HepG2 (cell line): ENCODE results near the gene ALPK3. TPM values are rescaled to one million over a fixed set of nuclear protein-coding genes. Genes with fewer than 3 reads are reported as not detected.

Experiments used
- ATAC-seq: fragments of 200-7000 bp; cut with Tn5 transposase; 3 replicates; pipeline ENCODE4 v1.9.1; 2020; ENCODE audit warnings: mild to moderate bottlenecking, moderate library complexity
- BruUV-seq: library from RNA; stranded (reverse); fragments of 400-500 nt; replicated peaks from 2 replicates; lab custom pipeline; 2021; lab: Mats Ljungman, UMichigan
- CTCF ChIA-PET: fragments of 300-600 bp; formaldehyde crosslinking; extraction: SDS; loops from one replicate; lab custom pipeline; 2021; ENCODE audit warnings: low total read pairs, inconsistent platforms, low intra/inter-chr PET ratio; lab: Yijun Ruan, JAX
- POLR2A ChIA-PET: fragments of 350-600 bp; sonication (Branson Sonifier 250); formaldehyde crosslinking; loops from one replicate; lab custom pipeline; 2020; ENCODE audit warnings: antibody characterized with exemption, inconsistent platforms; lab: Yijun Ruan, JAX
- DNase-seq: peaks from one replicate; pipeline ENCODE4 v3.0.0-alpha.2; 2015; ENCODE audit warnings: low spot score
- FAIRE-seq: peaks from 3 replicates; lab custom pipeline; 2011; peaks lifted over from hg19 to GRCh38; lab: Jason Lieb, UNC
- H2AFZ ChIP-seq: one replicate; pipeline ENCODE4 v1.6.1; 2011; ENCODE audit warnings: low read length, inconsistent platforms
- H3K27ac ChIP-seq: fragments of 300-600 bp; 3 replicates; pipeline ENCODE4 v1.8.0; 2011; ENCODE audit warnings: mixed run types, mild to moderate bottlenecking, mixed read lengths, low read length, inconsistent platforms; ENCODE audit not compliant: insufficient read depth; ENCODE audit errors: extremely low read length
- H3K27me3 ChIP-seq, 2 experiments: fragments of 200-600 bp in 1 of 2; 2 replicates in 1 of 2; 3 replicates in 1 of 2; pipeline versions ENCODE4 v1.6.0 to v1.8.0; 2011; ENCODE audit warnings: low read length in 2 of 2, mild to moderate bottlenecking in 2 of 2, moderate library complexity in 2 of 2, inconsistent platforms in 1 of 2; ENCODE audit not compliant: insufficient read depth in 2 of 2, control insufficient read depth in 1 of 2
- H3K36me3 ChIP-seq, 2 experiments: fragments of 200-600 bp in 1 of 2; replicated peaks in 1 of 2; 2 replicates in 1 of 2; 3 replicates in 1 of 2; pipeline versions ENCODE4 v1.5.1 to v1.8.0; 2011; ENCODE audit warnings: low read length in 2 of 2, inconsistent platforms in 1 of 2; ENCODE audit not compliant: insufficient read depth in 2 of 2, control insufficient read depth in 1 of 2
- H3K4me1 ChIP-seq: 2 replicates; pipeline ENCODE4 v1.5.1; 2012; ENCODE audit warnings: low read length, inconsistent platforms; ENCODE audit not compliant: insufficient read depth
- H3K4me2 ChIP-seq: 2 replicates; pipeline ENCODE4 v1.6.0; 2011; ENCODE audit warnings: low read depth, low read length, inconsistent platforms
- H3K4me3 ChIP-seq, 3 experiments: fragments of 200-600 bp in 1 of 3; sonication (generic), shearing (Covaris generic) in 1 of 3; replicated peaks in 1 of 3; 2 replicates each; pipeline ENCODE4 v1.5.1; 2011 to 2016; ENCODE audit warnings: low read length in 3 of 3, inconsistent platforms in 2 of 3, low read depth in 2 of 3, mild to moderate bottlenecking in 2 of 3, control low read depth in 1 of 3, mixed read lengths in 1 of 3; ENCODE audit not compliant: insufficient read depth in 1 of 3
- H3K79me2 ChIP-seq: one replicate; pipeline ENCODE4 v1.6.1; 2011; ENCODE audit warnings: low read length, inconsistent platforms; ENCODE audit not compliant: insufficient read depth
- H3K9ac ChIP-seq: 2 replicates; pipeline ENCODE4 v1.6.0; 2011; ENCODE audit warnings: mild to moderate bottlenecking, low read depth, low read length, inconsistent platforms; ENCODE audit not compliant: insufficient read depth
- H3K9me3 ChIP-seq: 2 replicates; pipeline ENCODE4 v1.5.1; 2012; ENCODE audit warnings: mild to moderate bottlenecking, low read length
- H4K20me1 ChIP-seq: 2 replicates; pipeline ENCODE4 v1.6.0; 2011; ENCODE audit warnings: inconsistent platforms, mild to moderate bottlenecking, low read length, moderate library complexity; ENCODE audit not compliant: insufficient read depth
- DMAP1 ChIP-seq: IDR thresholded peaks from 2 replicates; pipeline ENCODE4 v1.6.1; 2016
- PHF21A ChIP-seq: sonication (generic); formaldehyde crosslinking; IDR thresholded peaks from 2 replicates; pipeline ENCODE4 v1.5.0; 2020; ENCODE audit warnings: mild to moderate bottlenecking, missing genetic modification reagents
- SKI ChIP-seq: fragments of 450-650 bp; IDR thresholded peaks from one replicate; pipeline ENCODE4 v1.6.1; 2018; ENCODE audit warnings: mild to moderate bottlenecking; ENCODE audit not compliant: partially characterized antibody
- SYNCRIP ChIP-seq: fragments of 200-400 bp; formaldehyde crosslinking; IDR thresholded peaks from 2 replicates; pipeline ENCODE4 v1.6.1; 2018; ENCODE audit warnings: mild to moderate bottlenecking, low read depth, low read length; ENCODE audit not compliant: insufficient read depth
- ZNF737 ChIP-seq: sonication (generic); formaldehyde crosslinking; IDR thresholded peaks from 2 replicates; pipeline ENCODE4 v1.5.0; 2020; ENCODE audit warnings: missing genetic modification reagents, mild to moderate bottlenecking, borderline replicate concordance
- WGBS: methylation state at CpG from one replicate; pipeline ENCODE4 v1.1.6; 2017; ENCODE audit warnings: low lambda C conversion rate; 5-methylcytosine and 5-hydroxymethylcytosine counted together
- in situ Hi-C: cut with HindIII; loops from 2 replicates; pipeline ENCODE4 v1.10.0; 2017; ENCODE audit warnings: low pct_unique_long_range_greater_than_20kb; ENCODE audit not compliant: extremely low pct_ligation_motif_present
- intact Hi-C: fragments of 100-400 bp; cut with micrococcal nuclease; formaldehyde crosslinking; loops from one replicate; pipeline ENCODE4 v1.10.0; 2022; ENCODE audit not compliant: unreplicated experiment
- polyA plus RNA-seq, 8 experiments: library from polyadenylated mRNA; depleted of rRNA in 3 of 8; stranded (reverse) in 7 of 8; unstranded in 1 of 8; fragments of >200 nt; fragmentation: Illumina TruSeq in 4 of 8; extraction: Trizol in 4 of 8; gene quantifications; 2 replicates each; pipeline versions ENCODE4 v1.2.1 to v1.2.3, GENCODE V29; 2011 to 2016; ENCODE audit warnings: low read depth in 4 of 8, missing spikeins in 1 of 8, mixed read lengths in 1 of 8; ENCODE audit not compliant: insufficient read depth in 1 of 8
- total RNA-seq, 5 experiments: library from RNA; depleted of rRNA; stranded (reverse); fragments of >200 nt; fragmentation: Illumina TruSeq; extraction: Trizol; gene quantifications; 2 replicates each; pipeline ENCODE4 v1.2.3, GENCODE V29; 2016; ENCODE audit warnings: low read depth in 1 of 5
- TF ChIP-seq, protein P1 (sequence below): sonication (generic); formaldehyde crosslinking; IDR thresholded peaks from 2 replicates; pipeline ENCODE4 v1.5.0; 2020; ENCODE audit warnings: mild to moderate bottlenecking, missing genetic modification reagents, moderate library complexity
- TF ChIP-seq, protein P2 (sequence below): sonication (generic); formaldehyde crosslinking; IDR thresholded peaks from 2 replicates; pipeline ENCODE4 v1.8.0; 2022; ENCODE audit warnings: missing genetic modification reagents, mild to moderate bottlenecking, borderline replicate concordance
- TF ChIP-seq, protein P3 (sequence below): sonication (generic); formaldehyde crosslinking; IDR thresholded peaks from 2 replicates; pipeline ENCODE4 v1.5.1; 2020; ENCODE audit warnings: missing genetic modification reagents, mild to moderate bottlenecking, borderline replicate concordance

Gene ALPK3
- total and polyA plus RNA-seq, 2 of the 13 experiments (the other 11 are each of a cell fraction or from before 2014, with no cell fraction given): 0.04 to 0.42 TPM

DNA sequence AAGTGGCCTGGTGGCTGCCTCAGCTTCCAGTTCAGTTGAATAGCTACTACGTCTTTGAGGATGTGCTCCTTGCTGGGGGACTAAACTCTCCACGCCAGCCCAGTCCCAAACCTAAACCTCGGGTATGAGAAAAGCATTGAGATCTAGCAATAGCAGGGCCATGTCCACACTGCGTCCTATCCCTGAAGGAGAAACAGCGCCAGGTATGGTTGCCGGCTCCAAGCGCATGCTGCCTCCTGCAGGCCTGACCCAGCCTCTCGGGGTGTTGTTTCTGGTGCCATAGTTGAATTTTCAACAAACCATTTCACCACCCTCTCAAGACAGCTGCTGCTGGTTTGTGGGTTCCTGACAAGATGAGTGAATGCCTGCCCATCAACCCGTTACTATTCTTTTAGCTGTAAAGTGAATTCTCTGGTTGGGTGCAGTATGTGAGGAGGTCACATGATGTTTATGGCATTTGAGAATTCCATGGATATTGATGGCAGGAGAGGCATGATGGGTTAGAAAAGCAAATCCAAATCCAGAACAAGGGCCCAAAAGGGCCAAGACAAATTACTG is 54.4 kb downstream of the ALPK3 start:
- ATAC-seq (no peak), DNase-seq (no peak), FAIRE-seq (no peak)
- H3K9me3 ChIP-seq: no peaks in the 10 kb centered on the region
- no peaks in the 10 kb centered on the region for H3K79me2 ChIP-seq
- H3K4me1 ChIP-seq: peaks cover 37% of the 10 kb centered on the region
- no peak overlapping the region for H3K9ac ChIP-seq
- no peak overlapping the region for H2AFZ ChIP-seq
- no peak overlapping the region for H3K27ac ChIP-seq
- no peaks in the 10 kb centered on the region for H4K20me1 ChIP-seq
- CTCF ChIA-PET: no interaction called here
- in situ Hi-C loops: no loop called here
- no peak overlapping the region for H3K4me3 ChIP-seq
- 46% methylated on average over 5 of the region's 9 CpGs for WGBS
- H3K4me2 ChIP-seq: no peak overlapping the region
- TF ChIP-seq, protein P1, sequence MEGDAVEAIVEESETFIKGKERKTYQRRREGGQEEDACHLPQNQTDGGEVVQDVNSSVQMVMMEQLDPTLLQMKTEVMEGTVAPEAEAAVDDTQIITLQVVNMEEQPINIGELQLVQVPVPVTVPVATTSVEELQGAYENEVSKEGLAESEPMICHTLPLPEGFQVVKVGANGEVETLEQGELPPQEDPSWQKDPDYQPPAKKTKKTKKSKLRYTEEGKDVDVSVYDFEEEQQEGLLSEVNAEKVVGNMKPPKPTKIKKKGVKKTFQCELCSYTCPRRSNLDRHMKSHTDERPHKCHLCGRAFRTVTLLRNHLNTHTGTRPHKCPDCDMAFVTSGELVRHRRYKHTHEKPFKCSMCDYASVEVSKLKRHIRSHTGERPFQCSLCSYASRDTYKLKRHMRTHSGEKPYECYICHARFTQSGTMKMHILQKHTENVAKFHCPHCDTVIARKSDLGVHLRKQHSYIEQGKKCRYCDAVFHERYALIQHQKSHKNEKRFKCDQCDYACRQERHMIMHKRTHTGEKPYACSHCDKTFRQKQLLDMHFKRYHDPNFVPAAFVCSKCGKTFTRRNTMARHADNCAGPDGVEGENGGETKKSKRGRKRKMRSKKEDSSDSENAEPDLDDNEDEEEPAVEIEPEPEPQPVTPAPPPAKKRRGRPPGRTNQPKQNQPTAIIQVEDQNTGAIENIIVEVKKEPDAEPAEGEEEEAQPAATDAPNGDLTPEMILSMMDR (CRISPR knock-in tag): 0 out of 2 replicates have a peak, but pooled peaks have one; percentile 4
- no peak for TF ChIP-seq SKI
- TF ChIP-seq, all 625 proteins: peak for 1
- intact Hi-C loops: loop anchor here (10.0 kb wide), 1 partner anchor 47 kb away; no protein-coding TSS in a partner anchor
- H3K36me3 ChIP-seq: no peaks in the 10 kb centered on the region
- no TSS peak for BruUV-seq
- POLR2A ChIA-PET: no interaction called here
- H3K27me3 ChIP-seq: no peaks in the 10 kb centered on the region; a peak in 1 of 5 replicates

DNA sequence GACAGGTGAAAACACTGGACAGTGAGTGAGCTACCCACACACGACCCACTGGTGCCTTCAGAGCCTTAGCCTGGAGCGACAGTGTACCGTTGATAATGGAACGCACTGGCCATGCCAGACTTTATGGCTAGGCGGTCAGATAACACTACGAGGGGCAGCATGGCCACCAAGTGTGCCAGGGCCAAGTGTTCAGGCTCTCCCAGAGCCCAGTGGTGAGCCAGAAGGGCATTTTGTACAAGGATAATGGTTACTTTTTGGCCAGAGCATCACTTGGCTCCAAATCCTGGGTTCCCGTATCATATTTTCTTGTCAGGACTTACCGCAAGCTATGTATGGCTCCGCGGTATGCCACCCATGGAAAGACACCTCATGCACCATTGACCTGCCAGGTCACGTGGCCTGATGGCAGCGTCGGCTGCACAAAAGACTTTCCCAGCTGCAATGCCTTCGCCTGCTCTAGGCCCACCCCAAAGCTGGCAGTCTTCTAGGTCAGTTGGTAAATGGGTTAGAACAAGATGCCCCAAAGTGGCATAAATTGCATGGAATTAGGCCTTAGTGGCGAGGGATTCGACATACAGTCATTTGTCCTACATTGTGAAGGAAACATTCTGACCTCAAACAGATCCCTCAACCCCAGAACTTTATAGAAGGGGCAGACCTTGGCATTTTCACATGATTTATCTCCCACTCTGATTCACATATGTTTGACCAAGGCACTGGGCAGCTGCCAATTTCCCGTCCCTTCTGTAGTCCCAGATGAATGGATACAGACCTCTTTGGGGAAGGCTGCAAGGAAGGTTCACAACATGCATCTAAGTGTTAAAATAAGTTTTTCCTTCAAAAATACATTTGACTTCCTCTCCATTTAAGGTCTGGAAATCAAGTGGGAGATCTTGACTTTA is 55.1 kb downstream of the ALPK3 start:
- Histone ChIP-seq H3K4me2 (no peak overlapping the region), H3K36me3 (no peaks in the 10 kb centered on the region), H3K79me2 (no peaks in the 10 kb centered on the region), H3K9ac (no peak overlapping the region), H3K27me3 (peaks cover 0 to 4% of the 10 kb centered on the region in 2 experiments; a peak in 1 of 5 replicates), H3K4me3 (no peak overlapping the region), H3K4me1 (peaks cover 37% of the 10 kb centered on the region), H2AFZ (no peak overlapping the region), H4K20me1 (no peaks in the 10 kb centered on the region), H3K9me3 (no peaks in the 10 kb centered on the region), H3K27ac (no peak overlapping the region)
- ATAC-seq: no peak
- BruUV-seq: no TSS peak
- intact Hi-C loops (loop anchor here (10.0 kb wide), 1 partner anchor 47 kb away; no protein-coding TSS in a partner anchor), in situ Hi-C loops (no loop called here)
- ChIA-PET CTCF (no interaction called here), POLR2A (no interaction called here)
- DNase-seq: no peak
- WGBS: 29% methylated on average over 7 of the region's 17 CpGs
- TF ChIP-seq SYNCRIP (no peak), ZNF737 (CRISPR knock-in tag) (no peak), DMAP1 (CRISPR knock-in tag) (no peak), PHF21A (CRISPR knock-in tag) (no peak)
- TF ChIP-seq, protein P2, sequence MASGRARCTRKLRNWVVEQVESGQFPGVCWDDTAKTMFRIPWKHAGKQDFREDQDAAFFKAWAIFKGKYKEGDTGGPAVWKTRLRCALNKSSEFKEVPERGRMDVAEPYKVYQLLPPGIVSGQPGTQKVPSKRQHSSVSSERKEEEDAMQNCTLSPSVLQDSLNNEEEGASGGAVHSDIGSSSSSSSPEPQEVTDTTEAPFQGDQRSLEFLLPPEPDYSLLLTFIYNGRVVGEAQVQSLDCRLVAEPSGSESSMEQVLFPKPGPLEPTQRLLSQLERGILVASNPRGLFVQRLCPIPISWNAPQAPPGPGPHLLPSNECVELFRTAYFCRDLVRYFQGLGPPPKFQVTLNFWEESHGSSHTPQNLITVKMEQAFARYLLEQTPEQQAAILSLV (CRISPR knock-in tag): no peak
- TF ChIP-seq, protein P3, sequence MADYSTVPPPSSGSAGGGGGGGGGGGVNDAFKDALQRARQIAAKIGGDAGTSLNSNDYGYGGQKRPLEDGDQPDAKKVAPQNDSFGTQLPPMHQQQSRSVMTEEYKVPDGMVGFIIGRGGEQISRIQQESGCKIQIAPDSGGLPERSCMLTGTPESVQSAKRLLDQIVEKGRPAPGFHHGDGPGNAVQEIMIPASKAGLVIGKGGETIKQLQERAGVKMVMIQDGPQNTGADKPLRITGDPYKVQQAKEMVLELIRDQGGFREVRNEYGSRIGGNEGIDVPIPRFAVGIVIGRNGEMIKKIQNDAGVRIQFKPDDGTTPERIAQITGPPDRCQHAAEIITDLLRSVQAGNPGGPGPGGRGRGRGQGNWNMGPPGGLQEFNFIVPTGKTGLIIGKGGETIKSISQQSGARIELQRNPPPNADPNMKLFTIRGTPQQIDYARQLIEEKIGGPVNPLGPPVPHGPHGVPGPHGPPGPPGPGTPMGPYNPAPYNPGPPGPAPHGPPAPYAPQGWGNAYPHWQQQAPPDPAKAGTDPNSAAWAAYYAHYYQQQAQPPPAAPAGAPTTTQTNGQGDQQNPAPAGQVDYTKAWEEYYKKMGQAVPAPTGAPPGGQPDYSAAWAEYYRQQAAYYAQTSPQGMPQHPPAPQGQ: no peak
- FAIRE-seq: no peak
